HepG2 (cell line): ENCODE measurements around the gene ARMH1. TPM values are rescaled to one million over a fixed set of nuclear protein-coding genes. Genes with fewer than 3 reads are reported as not detected.

Source experiments
- CCAR2 ChIP-seq: fragments of 200-400 bp; formaldehyde crosslinking; optimal IDR thresholded peaks from 2 replicates; pipeline ENCODE3; 2018; ENCODE audit warnings: low read depth, mild to moderate bottlenecking, low read length, moderate library complexity
- CTCF ChIP-seq: sonication (generic); formaldehyde crosslinking; IDR thresholded peaks from 2 replicates; pipeline ENCODE4 v1.5.0; 2020; ENCODE audit warnings: mild to moderate bottlenecking, missing genetic modification reagents, moderate library complexity
- ELF3 ChIP-seq: IDR thresholded peaks from 2 replicates; pipeline ENCODE4 v1.6.1; 2016; ENCODE audit warnings: missing genetic modification reagents, missing compliant biosample characterization
- HMG20B ChIP-seq: conservative IDR thresholded peaks from 2 replicates; pipeline ENCODE4 v1.6.1; 2016; ENCODE audit warnings: missing genetic modification reagents, missing compliant biosample characterization
- MYC ChIP-seq: sonication (generic); formaldehyde crosslinking; IDR thresholded peaks from 2 replicates; pipeline ENCODE4 v1.9.0; 2021; ENCODE audit warnings: missing genetic modification reagents, borderline replicate concordance
- NFYC ChIP-seq: IDR thresholded peaks from 2 replicates; pipeline ENCODE4 v1.6.1; 2016; ENCODE audit warnings: missing genetic modification reagents, missing compliant biosample characterization
- RXRA ChIP-seq: sonication (generic); formaldehyde crosslinking; IDR thresholded peaks from 2 replicates; pipeline ENCODE4 v1.5.1; 2020; ENCODE audit warnings: missing genetic modification reagents
- SOX13 ChIP-seq, 3 experiments: fragments of 450-650 bp in 1 of 3; sonication (generic) in 1 of 3; formaldehyde crosslinking in 1 of 3; IDR thresholded peaks in 2 of 3; conservative IDR thresholded peaks in 1 of 3; 2 replicates each; pipeline versions ENCODE4 v1.5.0 to v1.6.1; 2016 to 2020; ENCODE audit warnings: antibody characterized with exemption in 1 of 3, mild to moderate bottlenecking in 1 of 3, missing compliant biosample characterization in 1 of 3, missing genetic modification reagents in 1 of 3, moderate library complexity in 1 of 3
- STAG1 ChIP-seq: sonication (generic); formaldehyde crosslinking; IDR thresholded peaks from 2 replicates; pipeline ENCODE4 v1.4.0; 2020; ENCODE audit warnings: missing genetic modification reagents
- ZBTB38 ChIP-seq: sonication (generic); formaldehyde crosslinking; IDR thresholded peaks from 2 replicates; pipeline ENCODE4 v1.5.1; 2020; ENCODE audit warnings: mild to moderate bottlenecking, missing genetic modification reagents
- ZNF253 ChIP-seq: sonication (generic); formaldehyde crosslinking; IDR thresholded peaks from 2 replicates; pipeline ENCODE4 v1.8.0; 2022; ENCODE audit warnings: mild to moderate bottlenecking, missing genetic modification reagents, borderline replicate concordance
- polyA plus RNA-seq, 8 experiments: library from polyadenylated mRNA; depleted of rRNA in 3 of 8; stranded (reverse) in 7 of 8; unstranded in 1 of 8; fragments of >200 nt; fragmentation: Illumina TruSeq in 4 of 8; extraction: Trizol in 4 of 8; gene quantifications; 2 replicates each; pipeline versions ENCODE4 v1.2.1 to v1.2.3, GENCODE V29; 2011 to 2016; ENCODE audit warnings: low read depth in 4 of 8, missing spikeins in 1 of 8, mixed read lengths in 1 of 8; ENCODE audit not compliant: insufficient read depth in 1 of 8
- total RNA-seq, 5 experiments: library from RNA; depleted of rRNA; stranded (reverse); fragments of >200 nt; fragmentation: Illumina TruSeq; extraction: Trizol; gene quantifications; 2 replicates each; pipeline ENCODE4 v1.2.3, GENCODE V29; 2016; ENCODE audit warnings: low read depth in 1 of 5
- TF ChIP-seq, protein P1 (sequence below): fragments of 450-650 bp; IDR thresholded peaks from 2 replicates; pipeline ENCODE4 v1.6.1; 2016
- TF ChIP-seq, protein P2 (sequence below), 2 experiments: sonication (generic) in 1 of 2; formaldehyde crosslinking in 1 of 2; IDR thresholded peaks; 2 replicates each; pipeline versions ENCODE4 v1.6.1 to v1.9.0; 2014 to 2022; ENCODE audit warnings: antibody characterized with exemption in 1 of 2, borderline replicate concordance in 1 of 2, inconsistent platforms in 1 of 2, low read depth in 1 of 2, missing genetic modification reagents in 1 of 2
- TF ChIP-seq, protein P3 (sequence below): IDR thresholded peaks from 2 replicates; pipeline ENCODE4 v1.6.1; 2016; ENCODE audit warnings: low read depth, borderline replicate concordance
- TF ChIP-seq, protein P4 (sequence below): sonication (generic); formaldehyde crosslinking; IDR thresholded peaks from 2 replicates; pipeline ENCODE4 v1.5.0; 2020; ENCODE audit warnings: missing genetic modification reagents

The ARMH1 gene
- total and polyA plus RNA-seq, 2 of the 13 experiments (the other 11 are each of a cell fraction or from before 2014, with no cell fraction given) = 0.69 TPM; not detected in 1

DNA sequence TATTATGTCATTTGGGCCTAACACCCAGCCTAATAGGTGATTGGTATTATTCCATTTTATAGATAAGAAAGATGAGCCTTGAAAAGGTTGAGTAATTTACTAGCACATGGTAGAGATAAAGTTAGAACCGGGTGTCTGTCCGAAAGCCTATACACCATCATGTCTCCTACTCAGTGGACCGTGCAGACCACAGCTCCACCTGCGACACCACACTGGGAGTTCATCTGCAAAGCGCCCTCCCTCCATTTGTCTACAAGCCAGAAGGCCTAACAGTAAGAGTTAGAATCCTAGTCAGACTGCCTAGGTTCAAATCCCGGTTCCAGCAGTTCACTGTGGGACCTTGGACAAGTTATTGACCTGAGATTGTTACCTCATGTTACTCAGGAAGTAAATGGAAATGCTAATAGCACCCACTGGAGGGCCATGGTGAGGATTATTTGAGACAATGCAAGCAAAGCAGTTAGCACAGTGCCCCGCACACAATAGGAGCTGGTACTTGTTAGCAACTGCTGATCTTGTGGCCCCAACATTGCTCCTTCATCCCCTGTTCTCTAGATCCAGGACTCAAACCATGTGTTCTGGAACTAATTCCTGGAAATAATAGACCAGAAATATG lies 20.5 kb downstream of the ARMH1 start (continued):
- TF ChIP-seq, protein P1, sequence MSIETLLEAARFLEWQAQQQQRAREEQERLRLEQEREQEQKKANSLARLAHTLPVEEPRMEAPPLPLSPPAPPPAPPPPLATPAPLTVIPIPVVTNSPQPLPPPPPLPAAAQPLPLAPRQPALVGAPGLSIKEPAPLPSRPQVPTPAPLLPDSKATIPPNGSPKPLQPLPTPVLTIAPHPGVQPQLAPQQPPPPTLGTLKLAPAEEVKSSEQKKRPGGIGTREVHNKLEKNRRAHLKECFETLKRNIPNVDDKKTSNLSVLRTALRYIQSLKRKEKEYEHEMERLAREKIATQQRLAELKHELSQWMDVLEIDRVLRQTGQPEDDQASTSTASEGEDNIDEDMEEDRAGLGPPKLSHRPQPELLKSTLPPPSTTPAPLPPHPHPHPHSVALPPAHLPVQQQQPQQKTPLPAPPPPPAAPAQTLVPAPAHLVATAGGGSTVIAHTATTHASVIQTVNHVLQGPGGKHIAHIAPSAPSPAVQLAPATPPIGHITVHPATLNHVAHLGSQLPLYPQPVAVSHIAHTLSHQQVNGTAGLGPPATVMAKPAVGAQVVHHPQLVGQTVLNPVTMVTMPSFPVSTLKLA = no peak
- TF ChIP-seq STAG1 (CRISPR knock-in tag) (peak; percentile 23), HMG20B (CRISPR knock-in tag) (no peak), ZBTB38 (CRISPR knock-in tag) (no peak), SOX13 (IDR thresholded peaks at IDR 0.05) (no peak), SOX13 (CRISPR knock-in tag; conservative IDR thresholded peaks at IDR 0.05 in 1 of 2, IDR thresholded peaks at IDR 0.05 in 1 of 2) (peak in 1 of 2 experiments; percentile 21; a peak in 1 of 4 replicates), CCAR2 (no peak), MYC (CRISPR knock-in tag) (no peak), ELF3 (CRISPR knock-in tag) (no peak), RXRA (no peak), ZNF253 (no peak), CTCF (CRISPR knock-in tag) (peak; percentile 24; the same call in 1 of the 2 replicates), NFYC (CRISPR knock-in tag) (no peak)
- TF ChIP-seq, protein P2, sequence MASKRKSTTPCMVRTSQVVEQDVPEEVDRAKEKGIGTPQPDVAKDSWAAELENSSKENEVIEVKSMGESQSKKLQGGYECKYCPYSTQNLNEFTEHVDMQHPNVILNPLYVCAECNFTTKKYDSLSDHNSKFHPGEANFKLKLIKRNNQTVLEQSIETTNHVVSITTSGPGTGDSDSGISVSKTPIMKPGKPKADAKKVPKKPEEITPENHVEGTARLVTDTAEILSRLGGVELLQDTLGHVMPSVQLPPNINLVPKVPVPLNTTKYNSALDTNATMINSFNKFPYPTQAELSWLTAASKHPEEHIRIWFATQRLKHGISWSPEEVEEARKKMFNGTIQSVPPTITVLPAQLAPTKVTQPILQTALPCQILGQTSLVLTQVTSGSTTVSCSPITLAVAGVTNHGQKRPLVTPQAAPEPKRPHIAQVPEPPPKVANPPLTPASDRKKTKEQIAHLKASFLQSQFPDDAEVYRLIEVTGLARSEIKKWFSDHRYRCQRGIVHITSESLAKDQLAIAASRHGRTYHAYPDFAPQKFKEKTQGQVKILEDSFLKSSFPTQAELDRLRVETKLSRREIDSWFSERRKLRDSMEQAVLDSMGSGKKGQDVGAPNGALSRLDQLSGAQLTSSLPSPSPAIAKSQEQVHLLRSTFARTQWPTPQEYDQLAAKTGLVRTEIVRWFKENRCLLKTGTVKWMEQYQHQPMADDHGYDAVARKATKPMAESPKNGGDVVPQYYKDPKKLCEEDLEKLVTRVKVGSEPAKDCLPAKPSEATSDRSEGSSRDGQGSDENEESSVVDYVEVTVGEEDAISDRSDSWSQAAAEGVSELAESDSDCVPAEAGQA (IDR thresholded peaks at IDR 0.05; ENCODE audit: low read depth) = no peak
- TF ChIP-seq, protein P2 (CRISPR knock-in tag; IDR thresholded peaks at IDR 0.05; ENCODE audit: borderline replicate concordance) = no peak
- TF ChIP-seq, protein P3, sequence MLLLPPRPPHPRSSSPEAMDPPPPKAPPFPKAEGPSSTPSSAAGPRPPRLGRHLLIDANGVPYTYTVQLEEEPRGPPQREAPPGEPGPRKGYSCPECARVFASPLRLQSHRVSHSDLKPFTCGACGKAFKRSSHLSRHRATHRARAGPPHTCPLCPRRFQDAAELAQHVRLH (CRISPR knock-in tag) = no peak
- TF ChIP-seq, protein P4, sequence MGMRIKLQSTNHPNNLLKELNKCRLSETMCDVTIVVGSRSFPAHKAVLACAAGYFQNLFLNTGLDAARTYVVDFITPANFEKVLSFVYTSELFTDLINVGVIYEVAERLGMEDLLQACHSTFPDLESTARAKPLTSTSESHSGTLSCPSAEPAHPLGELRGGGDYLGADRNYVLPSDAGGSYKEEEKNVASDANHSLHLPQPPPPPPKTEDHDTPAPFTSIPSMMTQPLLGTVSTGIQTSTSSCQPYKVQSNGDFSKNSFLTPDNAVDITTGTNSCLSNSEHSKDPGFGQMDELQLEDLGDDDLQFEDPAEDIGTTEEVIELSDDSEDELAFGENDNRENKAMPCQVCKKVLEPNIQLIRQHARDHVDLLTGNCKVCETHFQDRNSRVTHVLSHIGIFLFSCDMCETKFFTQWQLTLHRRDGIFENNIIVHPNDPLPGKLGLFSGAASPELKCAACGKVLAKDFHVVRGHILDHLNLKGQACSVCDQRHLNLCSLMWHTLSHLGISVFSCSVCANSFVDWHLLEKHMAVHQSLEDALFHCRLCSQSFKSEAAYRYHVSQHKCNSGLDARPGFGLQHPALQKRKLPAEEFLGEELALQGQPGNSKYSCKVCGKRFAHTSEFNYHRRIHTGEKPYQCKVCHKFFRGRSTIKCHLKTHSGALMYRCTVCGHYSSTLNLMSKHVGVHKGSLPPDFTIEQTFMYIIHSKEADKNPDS (CRISPR knock-in tag) = peak; percentile 93
